ENCODE results near the gene ROR2.

Gene ROR2

DNA sequence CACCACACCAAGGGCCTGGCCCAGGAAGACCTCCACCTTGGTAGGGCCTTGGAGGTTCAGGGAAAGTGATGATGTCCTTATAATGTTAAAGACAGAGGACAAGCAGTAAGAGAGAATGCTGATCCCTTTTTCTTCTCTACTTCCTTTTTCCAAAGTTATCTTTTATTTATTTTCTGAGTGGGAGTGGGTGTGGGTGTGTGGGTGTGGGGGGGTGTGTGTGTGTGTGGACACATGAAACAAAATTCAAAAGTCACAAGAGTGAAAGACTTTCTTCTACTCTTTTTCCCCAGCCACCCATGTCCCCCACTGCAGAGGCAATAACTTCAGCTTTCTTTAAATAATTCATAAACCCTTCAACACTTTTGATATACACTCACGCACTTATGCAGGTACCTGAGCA lies 70.8 kb downstream of the ROR2 start:
- TF ChIP-seq REST (IDR thresholded peaks at IDR 0.05; ENCODE audit: insufficient read depth in 1 of 2, low read depth in 2 of 2, low read length in 2 of 2) (no peak), POLR2AphosphoS5 (IDR thresholded peaks at IDR 0.05; ENCODE audit: low read depth, low read length) (no peak), FOXP2 (optimal IDR thresholded peaks at IDR 0.05; ENCODE audit: borderline replicate concordance, extremely low read depth, extremely low read length, insufficient read depth) (no peak), SIN3A (IDR thresholded peaks at IDR 0.05; ENCODE audit: borderline replicate concordance, insufficient read depth, low read length) (no peak), TAF1 (IDR thresholded peaks at IDR 0.05; ENCODE audit: borderline replicate concordance, insufficient read depth, low read length) (no peak)

DNA sequence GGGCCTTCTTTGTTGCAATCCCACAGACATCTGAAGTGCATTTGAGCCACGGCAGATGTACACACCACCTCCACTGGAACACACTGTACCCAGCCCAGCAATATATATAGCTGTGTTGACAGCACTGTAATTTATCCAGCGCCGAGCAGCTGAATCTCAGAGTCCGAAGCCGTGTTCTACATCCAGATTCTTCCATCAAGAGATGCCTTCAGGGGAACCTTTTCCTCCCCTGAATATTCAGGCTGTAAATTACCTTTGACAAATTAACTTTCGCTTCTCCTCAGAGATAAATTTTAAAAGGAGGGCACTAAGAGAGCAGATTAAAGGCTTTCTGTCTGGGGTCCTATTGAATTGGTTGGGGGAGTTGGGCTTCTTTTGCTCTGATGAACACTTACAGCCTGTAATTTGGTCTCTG lies 76.4 kb downstream of the ROR2 start:
- TF ChIP-seq REST (IDR thresholded peaks at IDR 0.05; ENCODE audit: insufficient read depth in 1 of 2, low read depth in 2 of 2, low read length in 2 of 2) (no peak), POLR2AphosphoS5 (IDR thresholded peaks at IDR 0.05; ENCODE audit: low read depth, low read length) (no peak), FOXP2 (optimal IDR thresholded peaks at IDR 0.05; ENCODE audit: borderline replicate concordance, extremely low read depth, extremely low read length, insufficient read depth) (no peak), TAF1 (IDR thresholded peaks at IDR 0.05; ENCODE audit: borderline replicate concordance, insufficient read depth, low read length) (no peak), SIN3A (IDR thresholded peaks at IDR 0.05; ENCODE audit: borderline replicate concordance, insufficient read depth, low read length) (no peak)

DNA sequence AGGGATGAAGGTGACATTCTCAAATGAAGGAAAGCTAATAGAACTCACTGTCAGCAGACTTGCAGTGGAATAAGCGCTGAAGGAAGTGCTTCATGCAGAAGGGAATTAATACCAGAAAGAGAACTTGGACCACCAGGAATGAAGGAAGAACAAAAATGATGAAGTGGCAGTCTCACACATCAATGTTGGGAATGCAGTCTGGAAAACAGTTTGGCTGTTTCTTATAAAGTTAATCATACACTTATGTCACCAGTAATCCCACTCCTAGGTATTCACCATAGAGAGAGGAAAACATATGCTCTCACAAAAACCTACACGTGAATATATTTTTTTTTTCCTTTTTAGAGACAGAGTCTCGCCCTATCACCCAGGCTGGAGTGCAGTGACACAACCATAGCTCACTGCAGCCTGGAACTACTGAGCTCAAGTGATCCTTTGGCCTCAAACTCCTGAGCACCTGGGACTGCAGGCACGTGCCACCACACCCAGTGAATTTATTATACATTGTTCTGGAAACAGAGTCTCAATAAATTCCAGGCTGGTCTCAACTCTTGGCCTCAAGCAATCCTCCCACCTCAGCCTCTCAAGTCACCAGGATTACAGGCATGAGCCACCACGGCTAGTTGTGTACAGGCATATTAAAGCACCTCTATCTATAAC lies 81.2 kb downstream of the ROR2 start:
- no peak for TF ChIP-seq REST (IDR thresholded peaks at IDR 0.05; ENCODE audit: insufficient read depth in 1 of 2, low read depth in 2 of 2, low read length in 2 of 2)
- no peak for TF ChIP-seq TAF1 (IDR thresholded peaks at IDR 0.05; ENCODE audit: borderline replicate concordance, insufficient read depth, low read length)
- TF ChIP-seq POLR2AphosphoS5 (IDR thresholded peaks at IDR 0.05; ENCODE audit: low read depth, low read length): no peak
- TF ChIP-seq FOXP2 (optimal IDR thresholded peaks at IDR 0.05; ENCODE audit: borderline replicate concordance, extremely low read depth, extremely low read length, insufficient read depth): no peak
- TF ChIP-seq SIN3A (IDR thresholded peaks at IDR 0.05; ENCODE audit: borderline replicate concordance, insufficient read depth, low read length): no peak

DNA sequence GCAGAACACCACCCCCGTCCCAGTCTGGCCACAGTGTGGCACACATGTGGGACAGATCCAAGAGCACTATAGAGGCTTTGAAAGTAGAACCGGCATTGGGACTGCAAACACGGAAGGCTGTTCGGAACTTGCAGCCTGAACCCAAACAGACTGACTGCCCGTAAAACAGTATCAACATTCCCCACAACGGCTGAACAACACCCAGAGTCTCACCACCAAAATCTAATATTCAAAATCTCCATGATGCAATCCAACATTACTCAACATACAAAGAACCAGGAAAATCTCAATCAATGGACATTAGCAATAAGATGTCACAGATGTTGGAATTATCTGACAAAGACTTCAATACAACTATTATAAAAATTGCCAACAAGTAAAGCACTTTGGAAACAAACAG lies 82.3 kb downstream of the ROR2 start:
- TF ChIP-seq FOXP2 (optimal IDR thresholded peaks at IDR 0.05; ENCODE audit: borderline replicate concordance, extremely low read depth, extremely low read length, insufficient read depth): no peak
- no peak for TF ChIP-seq REST (IDR thresholded peaks at IDR 0.05; ENCODE audit: insufficient read depth in 1 of 2, low read depth in 2 of 2, low read length in 2 of 2)

DNA sequence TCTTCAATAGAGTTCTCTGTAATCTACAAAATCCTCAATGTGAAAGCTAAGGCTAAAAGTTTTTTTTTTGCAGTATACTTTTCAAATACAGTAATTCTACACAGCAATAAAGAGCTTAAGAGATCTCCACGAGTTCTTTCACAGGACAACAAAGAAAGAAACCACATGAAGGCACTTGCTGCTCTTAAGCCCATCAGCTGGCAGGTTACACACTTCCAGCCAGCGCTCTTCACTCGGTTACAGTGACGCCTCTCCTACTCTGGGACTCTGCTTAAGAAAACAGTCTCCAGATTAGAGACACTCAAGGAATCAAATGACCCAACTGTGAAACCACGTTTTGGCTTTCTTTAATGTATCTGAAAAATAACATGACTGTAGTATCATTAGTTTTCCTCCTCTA lies 85.0 kb downstream of the ROR2 start:
- TF ChIP-seq REST (IDR thresholded peaks at IDR 0.05; ENCODE audit: insufficient read depth in 1 of 2, low read depth in 2 of 2, low read length in 2 of 2) (no peak), FOXP2 (optimal IDR thresholded peaks at IDR 0.05; ENCODE audit: borderline replicate concordance, extremely low read depth, extremely low read length, insufficient read depth) (no peak), TAF1 (IDR thresholded peaks at IDR 0.05; ENCODE audit: borderline replicate concordance, insufficient read depth, low read length) (no peak), POLR2AphosphoS5 (IDR thresholded peaks at IDR 0.05; ENCODE audit: low read depth, low read length) (no peak), SIN3A (IDR thresholded peaks at IDR 0.05; ENCODE audit: borderline replicate concordance, insufficient read depth, low read length) (no peak)
